T-helper 2 cell (primary cell): ENCODE results near the gene CDK6.
A peak's percentile ranks its signal among the peaks of the same experiment; 100 is the strongest.
"Not testable (repeated sequence)": the region's sequence is repeated elsewhere in the genome, so short reads cannot be mapped to it uniquely, and the experiment has no call there.

Source experiments
- DNase-seq, 5 experiments: peaks; one replicate each; pipeline versions ENCODE4 v3.0.0 to v3.0.0-alpha.2; 2012 to 2022

The CDK6 gene

GRCh38 chr7:92614660-92615174, 221.7 kb downstream of the CDK6 start:
- peak in 1 of 5 experiments; percentile 42 for DNase-seq

- no peak for DNase-seq
Observed at GRCh38 chr7:92613720-92614119, 222.7 kb downstream of the CDK6 start.

- peak in 1 of 5 experiments; percentile 42 for DNase-seq
Observed at GRCh38 chr7:92613214-92613613, 223.2 kb downstream of the CDK6 start.

GRCh38 chr7:92612501-92612900, 223.9 kb downstream of the CDK6 start:
- peak in 1 of 5 experiments; percentile 71 for DNase-seq

GRCh38 chr7:92611735-92612134, 224.6 kb downstream of the CDK6 start:
- no peak for DNase-seq

GRCh38 chr7:92609921-92610518, 226.4 kb downstream of the CDK6 start:
- DNase-seq = peak in 1 of 5 experiments; percentile 66

GRCh38 chr7:92608380-92609322, 227.7 kb downstream of the CDK6 start:
- DNase-seq = no peak

GRCh38 chr7:92606985-92607384, 229.4 kb downstream of the CDK6 start:
- no peak for DNase-seq

GRCh38 chr7:92604517-92604916, 231.9 kb downstream of the CDK6 start:
- not testable (repeated sequence) for DNase-seq

GRCh38 chr7:92603089-92603445, 233.3 kb downstream of the CDK6 start:
- DNase-seq = no peak

- no peak for DNase-seq
Observed at GRCh38 chr7:92602352-92603088, 233.9 kb downstream of the CDK6 start.

GRCh38 chr7:92598310-92598981, 237.9 kb downstream of the CDK6 start:
- DNase-seq = peak in 1 of 5 experiments; percentile 60

GRCh38 chr7:92595281-92595680, 241.1 kb downstream of the CDK6 start:
- DNase-seq = no peak

- DNase-seq = no peak
Observed at GRCh38 chr7:92594746-92595145, 241.6 kb downstream of the CDK6 start.

GRCh38 chr7:92590711-92591310, 245.6 kb downstream of the CDK6 start:
- DNase-seq = no peak

- DNase-seq = peak in 1 of 5 experiments; percentile 31
Observed at GRCh38 chr7:92589056-92589455, 247.3 kb downstream of the CDK6 start.

GRCh38 chr7:92588561-92588960, 247.8 kb downstream of the CDK6 start:
- peak in 1 of 5 experiments; percentile 37 for DNase-seq

GRCh38 chr7:92586841-92587240, 249.5 kb downstream of the CDK6 start:
- DNase-seq = no peak

- DNase-seq = no peak
Observed at GRCh38 chr7:92586403-92586802, 250.0 kb downstream of the CDK6 start.

- DNase-seq = peak in 2 of 5 experiments; percentile 19 to 74
Observed at GRCh38 chr7:92584953-92585352, 251.4 kb downstream of the CDK6 start.

GRCh38 chr7:92582948-92583347, 253.4 kb downstream of the CDK6 start:
- DNase-seq = no peak

GRCh38 chr7:92576296-92576695, 260.1 kb downstream of the CDK6 start:
- DNase-seq = no peak
